GM11168 (cell line): ENCODE data around the gene SNRPA.

Experiments
- in situ Hi-C: fragments of 300-500 bp; cut with MboI; formaldehyde crosslinking; loops from one replicate; pipeline ENCODE4 v1.12.0; 2022; ENCODE audit warnings: low sequenced_read_pairs; ENCODE audit not compliant: unreplicated experiment

The SNRPA gene

GRCh38 chr19:40810160-40810559 is 59.2 kb downstream of the SNRPA start:
- in situ Hi-C loops, result loop anchor here (5.0 kb wide), 1 partner anchor 153 kb away; no protein-coding TSS in a partner anchor

- in situ Hi-C loops, result loop anchor here (5.0 kb wide), 1 partner anchor 154 kb away; no protein-coding TSS in a partner anchor
These were observed 59.8 kb downstream of the SNRPA start for GRCh38 chr19:40810649-40811408.

GRCh38 chr19:40811478-40812341 is 60.7 kb downstream of the SNRPA start:
- in situ Hi-C loops, result loop anchor here (5.0 kb wide), 1 partner anchor 154 kb away; no protein-coding TSS in a partner anchor

- in situ Hi-C loops, result loop anchor here (5.0 kb wide), 1 partner anchor 155 kb away; no protein-coding TSS in a partner anchor
These were observed 61.6 kb downstream of the SNRPA start for GRCh38 chr19:40812571-40812970.

GRCh38 chr19:40813182-40813581 is 62.2 kb downstream of the SNRPA start:
- in situ Hi-C loops, result loop anchor here (5.0 kb wide), 1 partner anchor 156 kb away; no protein-coding TSS in a partner anchor
